Adrenal gland (tissue), 12 donors: ENCODE data around the gene ATP5PO. TPM values are rescaled to one million over a fixed set of nuclear protein-coding genes. Genes with fewer than 3 reads are reported as not detected.

Source experiments
- DNase-seq, 7 donors: peaks; one replicate each; pipeline ENCODE4 v3.0.0-alpha.2; 2019 to 2020
- H3K27ac ChIP-seq, 5 donors: fragments of 200-600 bp; sonication (generic) in 4 of 5; 1 replicate in 3 of 5; 2 replicates in 2 of 5; pipeline versions ENCODE4 v1.5.1 to v1.8.0; 2016 to 2020; ENCODE audit warnings: mild to moderate bottlenecking in 1 of 5
- H3K27me3 ChIP-seq: fragments of 200-600 bp; 2 replicates; pipeline ENCODE4 v1.8.0; 2021
- H3K36me3 ChIP-seq, 2 donors: fragments of 200-600 bp; replicated peaks in 1 of 2; 1 replicate in 1 of 2; 2 replicates in 1 of 2; pipeline versions ENCODE4 v1.5.1 to v1.8.0; 2018 to 2022
- H3K4me1 ChIP-seq, 2 donors: fragments of 200-600 bp; replicated peaks in 1 of 2; 1 replicate in 1 of 2; 2 replicates in 1 of 2; pipeline versions ENCODE4 v1.5.1 to v1.8.0; 2018 to 2021
- H3K4me3 ChIP-seq, 4 donors: fragments of 200-600 bp; sonication (generic) in 3 of 4; one replicate each; pipeline ENCODE4 v1.5.1; 2016 to 2018
- H3K9me3 ChIP-seq, 3 donors: fragments of 200-600 bp; sonication (generic) in 1 of 3; replicated peaks in 1 of 3; 1 replicate in 2 of 3; 2 replicates in 1 of 3; pipeline versions ENCODE4 v1.5.1 to v1.8.0; 2016 to 2021
- CTCF ChIP-seq, 6 experiments: fragments of 450-650 bp in 4 of 6; fragments of 200-600 bp in 2 of 6; sonication (generic) in 1 of 6; IDR thresholded peaks; 1 replicate in 5 of 6; 2 replicates in 1 of 6; pipeline versions ENCODE4 v1.5.1 to v1.8.0; 2016 to 2021; ENCODE audit warnings: antibody characterized with exemption in 6 of 6, mild to moderate bottlenecking in 2 of 6, moderate library complexity in 1 of 6
- POLR2A ChIP-seq, 2 donors: fragments of 450-650 bp; IDR thresholded peaks; one replicate each; pipeline ENCODE4 v1.6.1; 2017; ENCODE audit warnings: antibody characterized with exemption in 2 of 2, mild to moderate bottlenecking in 2 of 2, moderate library complexity in 1 of 2
- WGBS, 4 donors: extraction: QIAGEN DNeasy Blood & Tissue Kit in 2 of 4; methylation state at CpG; one replicate each; pipeline versions ENCODE4 v1.1.5 to v1.1.7; 2013 to 2017; 5-methylcytosine and 5-hydroxymethylcytosine counted together
- intact Hi-C, 2 donors: fragments of 100-400 bp; cut with DNase I; formaldehyde crosslinking; loops; one replicate each; pipeline versions ENCODE4 v1.14.1 to v1.15.0; 2022 to 2023
- polyA plus RNA-seq, 3 donors: library from polyadenylated mRNA; stranded (reverse); fragments of 200-250 nt in 2 of 3; fragments of 350-450 nt in 1 of 3; fragmentation: Illumina TruSeq in 1 of 3; extraction: RNeasy Lipid Tissue Mini Kit (QIAGEN cat#74804) in 1 of 3; gene quantifications; one replicate each; pipeline ENCODE4 v1.2.3, GENCODE V29; 2013 to 2014
- total RNA-seq, 9 donors: library from RNA; depleted of rRNA in 4 of 9; stranded (reverse); fragments of >200 nt in 4 of 9; fragments of 120-200 nt in 1 of 9; fragmentation: NEBNext Ultra II Directional in 1 of 9; extraction: Animal tissue kit (Norgen Biotek cat#: 25700) in 1 of 9; gene quantifications; one replicate each; pipeline versions ENCODE4 v1.1.0 to v1.2.4, GENCODE V29; 2013 to 2023
- donor health status: healthy with polysubstance abuse.
- donor health status: Bipolar disorder and iron deficiency.
- donor health status: DM: yes; HTN: yes; CAD: no.
- donor health status: DM: no; HTN: no; CAD: no.
- donor health status: DM: no; HTN: no; CAD: no.
- donor health status: DM: yes; HTN: yes; CAD: no.

ATP5PO gene
- total and polyA plus RNA-seq, 12 donors, result 78.6 to 299 (median 189) TPM

- 82 to 89% (median 88%) methylated on average over 5 of the region's 5 CpGs for WGBS, 4 donors
- TF ChIP-seq POLR2A (IDR thresholded peaks at IDR 0.05), result no peak
- TF ChIP-seq CTCF (IDR thresholded peaks at IDR 0.05), result no peak
- intact Hi-C loops, result loop anchor here in 1 of 2 donors (10.0 kb wide), 2 partner anchors 74 to 254 kb away; partner anchors contain the start of genes CRYZL1 and ITSN1
- peaks cover 8 to 17% of the 10 kb centered on the region in 2 donors for H3K4me1 ChIP-seq
- no peak for DNase-seq
- no peak overlapping the region for H3K4me3 ChIP-seq
- H3K27me3 ChIP-seq, result no peaks in the 10 kb centered on the region
- H3K9me3 ChIP-seq, result no peaks in the 10 kb centered on the region
- peaks cover 0 to 16% of the 10 kb centered on the region in 2 donors for H3K36me3 ChIP-seq
- no peak overlapping the region for H3K27ac ChIP-seq
Measured at GRCh38 chr21:33899199-33899598, 16.4 kb downstream of the ATP5PO start.

- no peak for TF ChIP-seq CTCF (IDR thresholded peaks at IDR 0.05)
- DNase-seq, result no peak
- WGBS, 4 donors, result 82 to 97% (median 92%) methylated on average over 3 of the region's 3 CpGs
- intact Hi-C loops, result loop anchor here in 1 of 2 donors (10.0 kb wide), 2 partner anchors 74 to 254 kb away; partner anchors contain the start of genes CRYZL1 and ITSN1
- H3K27ac ChIP-seq, result no peak overlapping the region
- H3K4me1 ChIP-seq, result peaks cover 8 to 19% of the 10 kb centered on the region in 2 donors
- H3K9me3 ChIP-seq, result no peaks in the 10 kb centered on the region
- peaks cover 0 to 10% of the 10 kb centered on the region in 2 donors for H3K36me3 ChIP-seq
- no peaks in the 10 kb centered on the region for H3K27me3 ChIP-seq
- H3K4me3 ChIP-seq, result no peak overlapping the region
Measured at GRCh38 chr21:33898586-33898985, 17.0 kb downstream of the ATP5PO start.

GRCh38 chr21:33897739-33898138 lies 17.9 kb downstream of the ATP5PO start:
- intact Hi-C loops, result loop anchor here in 1 of 2 donors (10.0 kb wide), 2 partner anchors 73 to 253 kb away; partner anchors contain the start of genes CRYZL1 and ITSN1
- no peaks in the 10 kb centered on the region for H3K9me3 ChIP-seq
- H3K4me1 ChIP-seq, result peaks cover 8 to 19% of the 10 kb centered on the region in 2 donors
- 92 to 95% (median 94%) methylated on average over 3 of the region's 3 CpGs for WGBS, 4 donors
- H3K27me3 ChIP-seq, result no peaks in the 10 kb centered on the region
- DNase-seq, result no peak
- TF ChIP-seq CTCF (IDR thresholded peaks at IDR 0.05), result no peak
- TF ChIP-seq POLR2A (IDR thresholded peaks at IDR 0.05), result no peak
- H3K4me3 ChIP-seq, result no peak overlapping the region
- H3K36me3 ChIP-seq, result peaks cover 0 to 2% of the 10 kb centered on the region in 2 donors
- H3K27ac ChIP-seq, result no peak overlapping the region

GRCh38 chr21:33897098-33897497 lies 18.5 kb downstream of the ATP5PO start:
- H3K4me3 ChIP-seq, result no peak overlapping the region
- intact Hi-C loops, result loop anchor here in 1 of 2 donors (10.0 kb wide), 2 partner anchors 72 to 252 kb away; partner anchors contain the start of genes CRYZL1 and ITSN1
- WGBS, 4 donors, result 79 to 88% (median 87%) methylated on average over 5 of the region's 5 CpGs
- H3K27ac ChIP-seq, result no peak overlapping the region
- no peaks in the 10 kb centered on the region for H3K36me3 ChIP-seq
- H3K27me3 ChIP-seq, result no peaks in the 10 kb centered on the region
- TF ChIP-seq CTCF (IDR thresholded peaks at IDR 0.05), result no peak
- TF ChIP-seq POLR2A (IDR thresholded peaks at IDR 0.05), result no peak
- no peak for DNase-seq
- H3K9me3 ChIP-seq, result no peaks in the 10 kb centered on the region
- H3K4me1 ChIP-seq, result peaks cover 8 to 19% of the 10 kb centered on the region in 2 donors
